ENCODE results near the gene KAT14. TPM values are rescaled to one million over a fixed set of nuclear protein-coding genes. Genes with fewer than 3 reads are reported as not detected.
"Not testable (repeated sequence)": the region's sequence is repeated elsewhere in the genome, so short reads cannot be mapped to it uniquely, and the experiment has no call there.

KAT14 gene
- total and polyA plus RNA-seq, 5 donors: 7.3 to 14.5 (median 13.4) TPM

DNA sequence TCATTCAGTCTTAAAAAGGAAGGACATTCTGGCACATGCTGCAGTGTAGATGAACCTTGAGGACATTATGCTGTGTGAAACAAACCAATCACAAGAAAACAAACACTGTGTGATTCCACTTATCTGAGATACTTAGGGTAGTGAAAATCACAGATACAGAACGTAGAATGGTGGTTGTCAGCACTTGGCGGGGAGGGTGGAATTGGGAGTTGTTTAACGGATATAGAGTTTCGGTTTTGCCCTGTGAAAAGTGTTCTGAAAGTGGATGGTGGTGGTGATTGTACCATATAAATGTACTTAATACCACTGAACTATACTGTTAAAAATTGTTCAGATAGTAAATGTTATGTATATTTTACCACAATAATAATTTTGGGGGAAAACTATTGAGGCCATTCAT is 18.4 kb downstream of the KAT14 start:
- DNase-seq (no peak), ATAC-seq (no peak)
- WGBS: 94% methylated on average over 4 of the region's 4 CpGs
- Histone ChIP-seq H3K27ac (ENCODE audit: low read length) (no peak overlapping the region), H3K27me3 (ENCODE audit: control insufficient read depth, insufficient read depth) (no peaks in the 10 kb centered on the region), H3K4me3 (ENCODE audit: low read length) (no peak overlapping the region), H3K9me3 (ENCODE audit: control insufficient read depth, low read length) (no peaks in the 10 kb centered on the region), H3K4me1 (ENCODE audit: control insufficient read depth, insufficient read depth, low read length) (no peaks in the 10 kb centered on the region)
- intact Hi-C loops (cut with DNase I): no loop called here

DNA sequence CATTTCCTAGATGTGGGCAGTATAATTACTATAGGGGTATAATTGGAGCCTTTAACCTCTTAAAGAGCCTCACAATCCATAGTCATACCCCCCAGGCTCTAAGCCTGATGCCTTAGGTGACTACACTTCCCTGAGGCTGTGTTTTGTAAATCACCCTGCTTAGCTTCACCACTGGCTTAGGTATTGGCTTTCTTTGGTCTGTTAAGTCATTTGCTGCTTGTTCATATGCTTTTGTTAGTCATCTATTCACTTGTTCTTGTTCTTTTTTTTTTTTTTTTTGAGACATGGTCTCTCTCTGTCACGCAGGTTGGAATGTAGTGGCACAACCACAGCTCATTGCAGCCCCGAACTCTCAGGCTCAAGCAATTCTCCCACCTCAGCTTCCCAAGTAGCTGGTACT is 26.7 kb downstream of the KAT14 start:
- Histone ChIP-seq H3K4me1 (ENCODE audit: control insufficient read depth, insufficient read depth, low read length) (peaks cover 3% of the 10 kb centered on the region), H3K27ac (ENCODE audit: low read length) (no peak overlapping the region), H3K4me3 (ENCODE audit: low read length) (no peak overlapping the region), H3K9me3 (ENCODE audit: control insufficient read depth, low read length) (no peaks in the 10 kb centered on the region), H3K27me3 (ENCODE audit: control insufficient read depth, insufficient read depth) (no peaks in the 10 kb centered on the region)
- ATAC-seq: no peak
- DNase-seq: no peak
- WGBS: 95% methylated on average over 2 of the region's 2 CpGs
- intact Hi-C loops (cut with DNase I): no loop called here

DNA sequence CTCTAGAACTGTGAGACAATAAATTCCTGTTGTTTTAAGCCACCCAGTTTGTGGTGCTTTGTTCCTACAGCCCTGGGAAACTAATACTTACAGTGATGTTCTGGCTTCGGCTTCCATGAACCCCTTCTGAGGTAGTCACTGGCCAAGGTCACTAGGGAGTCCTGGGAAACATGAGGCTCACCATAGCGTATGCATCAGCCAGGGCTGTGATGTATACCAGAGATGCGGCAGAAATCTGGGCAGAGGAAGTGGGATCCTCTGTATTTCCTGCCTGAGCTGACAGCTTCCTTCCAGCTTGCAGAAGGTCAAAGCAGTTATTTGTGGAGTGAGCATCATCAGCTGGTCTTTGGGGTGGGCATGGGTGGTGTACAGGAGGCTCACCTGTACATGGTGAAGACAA is 27.9 kb downstream of the KAT14 start:
- intact Hi-C loops (cut with DNase I): no loop called here
- Histone ChIP-seq H3K27me3 (ENCODE audit: control insufficient read depth, insufficient read depth) (no peaks in the 10 kb centered on the region), H3K27ac (ENCODE audit: low read length) (no peak overlapping the region), H3K4me1 (ENCODE audit: control insufficient read depth, insufficient read depth, low read length) (peaks cover 3% of the 10 kb centered on the region), H3K9me3 (ENCODE audit: control insufficient read depth, low read length) (no peaks in the 10 kb centered on the region), H3K4me3 (ENCODE audit: low read length) (no peak overlapping the region)
- 59% methylated on average over 3 of the region's 3 CpGs for WGBS
- DNase-seq (no peak), ATAC-seq (no peak)

DNA sequence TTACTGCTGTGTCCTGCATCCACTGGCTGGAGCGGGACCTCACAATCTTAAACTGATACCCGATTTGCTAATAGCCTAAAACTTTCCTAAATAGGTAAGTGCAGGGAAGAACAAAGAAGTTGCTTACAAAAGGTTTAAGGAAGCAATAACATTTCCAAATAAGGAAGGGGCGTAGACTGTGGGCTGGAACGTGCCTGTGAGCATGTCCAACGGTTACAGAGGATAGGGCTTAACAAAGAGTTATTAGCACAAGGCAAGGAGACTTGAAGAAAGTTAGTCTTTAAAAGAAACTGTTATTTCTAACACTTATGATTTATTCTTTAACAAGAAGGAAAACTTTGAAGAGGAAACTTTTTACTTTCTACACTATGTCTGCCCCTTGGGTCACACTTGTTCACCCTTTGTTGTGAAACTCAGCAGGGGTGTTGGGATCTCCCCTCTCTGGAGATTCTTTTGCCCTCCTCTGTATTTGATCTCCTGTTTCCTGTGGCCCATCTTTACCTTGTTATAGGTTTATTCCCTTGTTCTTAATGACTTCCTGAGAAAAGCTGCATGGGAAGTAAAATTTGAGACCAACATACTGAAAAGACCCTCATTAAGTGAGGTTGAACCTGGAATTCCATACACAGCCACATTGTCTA is 28.7 kb downstream of the KAT14 start:
- intact Hi-C loops (cut with DNase I): no loop called here
- Histone ChIP-seq H3K4me1 (ENCODE audit: control insufficient read depth, insufficient read depth, low read length) (peaks cover 3% of the 10 kb centered on the region), H3K9me3 (ENCODE audit: control insufficient read depth, low read length) (no peaks in the 10 kb centered on the region), H3K27ac (ENCODE audit: low read length) (no peak overlapping the region), H3K27me3 (ENCODE audit: control insufficient read depth, insufficient read depth) (no peaks in the 10 kb centered on the region), H3K4me3 (ENCODE audit: low read length) (no peak overlapping the region)
- DNase-seq: no peak
- 79% methylated on average over 5 of the region's 5 CpGs for WGBS
- no peak for ATAC-seq

DNA sequence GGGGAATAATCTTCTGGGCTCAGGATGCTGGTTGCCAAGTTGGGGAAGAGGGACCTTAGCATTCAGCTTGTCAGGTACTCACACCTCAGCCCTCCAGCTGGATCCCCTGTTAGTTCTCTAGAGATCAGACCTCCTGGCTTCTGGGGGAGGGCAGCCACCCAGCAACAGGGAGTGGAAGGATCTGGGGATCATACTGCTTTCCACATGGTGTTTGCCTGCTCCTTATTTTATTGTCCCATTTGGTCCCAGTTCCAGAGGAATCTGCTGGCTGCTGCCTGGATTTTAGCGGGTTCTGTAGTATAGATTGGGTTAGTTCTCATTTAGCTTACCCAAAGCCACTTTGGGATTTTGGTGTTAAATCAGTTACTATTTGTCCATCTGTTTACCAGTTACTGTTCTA is 29.3 kb downstream of the KAT14 start:
- 88% methylated on average over 1 of the region's 1 CpG for WGBS
- no peaks in the 10 kb centered on the region for H3K27me3 ChIP-seq (ENCODE audit: control insufficient read depth, insufficient read depth)
- H3K9me3 ChIP-seq (ENCODE audit: control insufficient read depth, low read length): no peaks in the 10 kb centered on the region
- intact Hi-C loops (cut with DNase I): no loop called here
- no peak overlapping the region for H3K27ac ChIP-seq (ENCODE audit: low read length)
- H3K4me3 ChIP-seq (ENCODE audit: low read length): no peak overlapping the region
- no peak for DNase-seq
- ATAC-seq: no peak
- peaks cover 3% of the 10 kb centered on the region for H3K4me1 ChIP-seq (ENCODE audit: control insufficient read depth, insufficient read depth, low read length)

DNA sequence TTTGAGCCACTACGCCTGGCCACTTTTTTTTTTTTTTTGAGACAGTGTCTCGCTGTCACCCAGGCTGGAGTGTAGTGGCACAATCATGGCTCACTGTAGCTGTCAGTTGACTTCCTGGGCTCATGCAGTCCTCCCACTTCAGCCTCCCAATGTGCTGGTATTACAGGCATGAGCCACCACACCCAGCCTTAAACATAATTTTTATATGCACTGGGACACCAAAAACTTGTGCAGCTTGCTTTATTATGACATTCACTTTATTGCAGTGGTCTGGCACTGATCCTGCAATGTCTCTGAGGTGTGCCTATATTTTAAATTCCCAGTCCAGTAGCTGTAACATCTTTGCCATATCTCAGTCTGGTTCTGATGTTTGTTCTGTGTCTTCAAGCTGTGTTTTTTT is 34.7 kb downstream of the KAT14 start:
- Histone ChIP-seq H3K4me1 (ENCODE audit: control insufficient read depth, insufficient read depth, low read length) (no peaks in the 10 kb centered on the region), H3K4me3 (ENCODE audit: low read length) (no peak overlapping the region), H3K9me3 (ENCODE audit: control insufficient read depth, low read length) (no peaks in the 10 kb centered on the region), H3K27me3 (ENCODE audit: control insufficient read depth, insufficient read depth) (no peaks in the 10 kb centered on the region), H3K27ac (ENCODE audit: low read length) (no peak overlapping the region)
- intact Hi-C loops (cut with DNase I): no loop called here
- ATAC-seq (no peak), DNase-seq (no peak)
- 97% methylated on average over 2 of the region's 2 CpGs for WGBS

DNA sequence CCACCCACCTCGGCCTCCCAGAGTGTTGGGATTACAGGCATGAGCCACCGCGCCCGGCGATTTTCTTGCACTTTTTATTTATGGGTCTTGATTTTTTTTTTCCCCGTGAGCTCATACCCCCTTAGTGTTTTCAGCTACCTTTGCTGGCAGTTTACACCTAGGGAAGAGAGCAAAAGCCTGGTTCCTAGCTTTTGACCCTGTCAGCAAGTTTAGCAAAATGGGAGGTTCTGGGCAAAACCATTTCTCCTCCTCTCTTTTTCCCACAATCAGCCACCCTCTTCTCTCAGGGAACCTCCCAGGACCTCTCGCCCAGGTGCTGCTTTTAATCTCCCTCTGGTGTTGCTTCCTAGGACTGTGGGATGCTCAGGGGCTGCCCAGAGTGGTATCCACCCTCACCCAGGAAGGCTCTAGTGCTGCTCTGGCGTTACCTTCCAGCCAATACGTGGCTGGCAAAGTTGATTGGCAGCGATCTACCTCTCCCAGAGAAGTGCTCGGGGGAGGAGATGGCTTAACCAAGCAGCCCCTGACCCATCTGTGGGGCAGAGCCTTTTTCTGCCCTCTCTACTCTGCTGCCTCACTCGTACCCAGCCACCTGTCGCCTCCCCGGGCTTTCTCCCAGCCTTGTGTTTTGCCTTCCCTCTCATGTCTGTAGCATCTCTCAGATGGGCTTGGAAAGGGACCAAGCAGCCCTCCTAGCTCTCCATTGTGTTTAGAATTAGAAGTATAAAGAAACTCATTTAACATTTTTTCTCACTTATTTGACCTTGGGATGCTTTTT is 37.4 kb downstream of the KAT14 start:
- 95% methylated on average over 14 of the region's 14 CpGs for WGBS
- H3K27ac ChIP-seq (ENCODE audit: low read length): no peak overlapping the region
- intact Hi-C loops (cut with DNase I): no loop called here
- DNase-seq (no peak), ATAC-seq (no peak)
- no peaks in the 10 kb centered on the region for H3K9me3 ChIP-seq (ENCODE audit: control insufficient read depth, low read length)
- H3K4me1 ChIP-seq (ENCODE audit: control insufficient read depth, insufficient read depth, low read length): no peaks in the 10 kb centered on the region
- H3K27me3 ChIP-seq (ENCODE audit: control insufficient read depth, insufficient read depth): no peaks in the 10 kb centered on the region
- no peak overlapping the region for H3K4me3 ChIP-seq (ENCODE audit: low read length)

DNA sequence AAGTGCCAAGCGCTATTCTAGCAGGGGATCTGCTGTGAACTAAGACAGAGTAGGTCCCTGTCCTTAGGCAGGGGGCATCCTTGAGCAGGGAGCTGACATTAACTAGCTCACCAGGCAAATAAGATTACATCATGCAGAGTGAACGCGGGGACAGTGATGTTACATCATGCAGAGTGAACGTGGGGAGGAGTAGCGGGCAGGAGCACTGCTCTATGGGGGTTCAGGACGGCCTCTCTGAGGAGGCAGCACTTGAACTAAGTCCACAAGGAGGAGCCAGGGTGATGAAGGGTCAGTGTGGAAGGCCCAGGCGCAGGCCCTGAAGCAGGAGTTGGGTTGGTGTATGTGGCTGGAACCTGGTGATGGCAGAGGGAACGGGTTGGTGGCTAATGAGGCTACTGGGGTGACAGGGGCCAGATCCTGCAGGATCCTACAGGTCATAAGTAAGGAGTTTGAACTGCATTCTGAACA is 38.7 kb downstream of the KAT14 start:
- Histone ChIP-seq H3K9me3 (ENCODE audit: control insufficient read depth, low read length) (no peaks in the 10 kb centered on the region), H3K4me1 (ENCODE audit: control insufficient read depth, insufficient read depth, low read length) (no peaks in the 10 kb centered on the region), H3K27ac (ENCODE audit: low read length) (no peak overlapping the region), H3K27me3 (ENCODE audit: control insufficient read depth, insufficient read depth) (no peaks in the 10 kb centered on the region), H3K4me3 (ENCODE audit: low read length) (no peak overlapping the region)
- WGBS: 89% methylated on average over 8 of the region's 8 CpGs
- ATAC-seq (no peak), DNase-seq (no peak)
- intact Hi-C loops (cut with DNase I): no loop called here

DNA sequence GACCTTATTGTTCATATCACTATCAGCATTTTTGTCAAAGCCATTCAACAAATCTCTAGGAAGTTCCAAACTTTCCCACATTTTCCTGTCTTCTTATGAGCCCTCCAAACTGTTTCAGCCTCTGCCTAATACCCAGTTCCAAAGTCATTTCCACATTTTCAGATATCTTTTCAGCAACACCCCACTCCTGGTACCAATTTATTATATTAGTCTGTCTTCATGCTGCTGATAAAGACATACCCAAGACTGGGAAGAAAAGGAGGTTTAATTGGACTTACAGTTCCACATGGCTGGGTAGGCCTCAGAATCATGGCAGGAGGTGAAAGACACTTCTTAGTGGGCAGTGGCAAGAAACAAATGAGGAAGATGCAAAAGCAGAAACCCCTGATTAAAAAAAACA is 42.7 kb downstream of the KAT14 start:
- H3K27ac ChIP-seq (ENCODE audit: low read length); H3K9me3 ChIP-seq (ENCODE audit: control insufficient read depth, low read length); H3K4me1 ChIP-seq (ENCODE audit: control insufficient read depth, insufficient read depth, low read length); intact Hi-C loops (cut with DNase I); DNase-seq; H3K4me3 ChIP-seq (ENCODE audit: low read length); H3K27me3 ChIP-seq (ENCODE audit: control insufficient read depth, insufficient read depth); ATAC-seq: not testable (repeated sequence)

DNA sequence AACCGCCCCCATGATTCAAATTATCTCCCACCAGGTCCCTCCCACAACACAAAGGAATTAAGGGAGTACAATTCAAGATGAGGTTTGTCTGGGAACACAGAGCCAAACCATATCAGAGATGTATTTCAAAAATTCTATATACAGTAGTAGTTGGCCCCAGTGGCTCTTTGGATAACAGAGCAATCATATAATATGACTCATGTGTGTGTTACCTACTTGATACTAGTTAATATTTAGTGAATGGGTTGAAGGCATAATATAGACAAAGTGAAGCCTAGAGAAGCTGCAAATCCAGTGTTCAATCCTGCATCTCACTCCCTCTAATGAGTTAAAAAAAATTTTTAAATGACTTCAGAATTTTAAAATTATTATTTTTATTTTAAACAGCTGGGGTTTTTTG is 43.2 kb downstream of the KAT14 start:
- 100% methylated on average over 1 of the region's 1 CpG for WGBS
- intact Hi-C loops (cut with DNase I): no loop called here
- no peak overlapping the region for H3K27ac ChIP-seq (ENCODE audit: low read length)

DNA sequence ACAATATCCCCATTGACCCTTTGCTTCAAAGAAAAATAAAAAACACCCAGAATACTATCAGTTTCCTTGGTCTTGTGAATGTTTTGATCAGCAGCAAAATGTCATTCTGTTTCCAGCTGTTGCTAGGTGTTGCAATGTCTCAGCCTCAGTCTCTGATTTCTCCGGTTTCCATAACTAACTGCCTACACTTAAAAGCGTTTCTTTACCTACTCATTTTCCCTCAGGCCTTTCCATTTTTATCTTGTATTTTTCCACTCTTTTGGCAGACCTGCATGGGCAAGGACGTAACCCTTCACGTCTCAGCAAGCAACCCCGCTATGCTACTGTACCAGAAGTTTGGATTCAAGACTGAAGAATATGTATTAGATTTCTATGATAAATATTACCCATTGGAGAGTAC is 49.4 kb downstream of the KAT14 start:
- no peak for ATAC-seq
- H3K27me3 ChIP-seq (ENCODE audit: control insufficient read depth, insufficient read depth): no peaks in the 10 kb centered on the region
- no peak for DNase-seq
- WGBS: 90% methylated on average over 5 of the region's 5 CpGs
- H3K4me1 ChIP-seq (ENCODE audit: control insufficient read depth, insufficient read depth, low read length): no peaks in the 10 kb centered on the region
- no peak overlapping the region for H3K27ac ChIP-seq (ENCODE audit: low read length)
- H3K4me3 ChIP-seq (ENCODE audit: low read length): no peak overlapping the region
- H3K9me3 ChIP-seq (ENCODE audit: control insufficient read depth, low read length): no peaks in the 10 kb centered on the region
- intact Hi-C loops (cut with DNase I): no loop called here

More for the DNA sequence above, 43.2 kb downstream of the KAT14 start:
- Histone ChIP-seq H3K4me1 (ENCODE audit: control insufficient read depth, insufficient read depth, low read length) (no peaks in the 10 kb centered on the region), H3K27me3 (ENCODE audit: control insufficient read depth, insufficient read depth) (no peaks in the 10 kb centered on the region), H3K4me3 (ENCODE audit: low read length) (no peak overlapping the region), H3K9me3 (ENCODE audit: control insufficient read depth, low read length) (no peaks in the 10 kb centered on the region)
- ATAC-seq (no peak), DNase-seq (no peak)
